Neutrophil (primary cell): ENCODE data around the gene COL18A1.

Experiments used
- H3K27ac ChIP-seq: fragments of 200-600 bp; sonication (generic); 2 replicates; pipeline ENCODE4 v1.5.1; 2016; ENCODE audit warnings: mild to moderate bottlenecking, moderate library complexity
- H3K27me3 ChIP-seq: fragments of 200-600 bp; sonication (generic); 2 replicates; pipeline ENCODE4 v1.6.0; 2016; ENCODE audit warnings: mild to moderate bottlenecking
- H3K36me3 ChIP-seq: fragments of 200-600 bp; sonication (generic); 2 replicates; pipeline ENCODE4 v1.5.1; 2017
- H3K4me1 ChIP-seq, 2 experiments: fragments of 200-600 bp in 1 of 2; sonication (generic) in 1 of 2; 1 replicate in 1 of 2; 2 replicates in 1 of 2; pipeline versions ENCODE4 v1.5.1 to v1.6.1; 2013 to 2016; ENCODE audit warnings: low read depth in 1 of 2, low read length in 1 of 2, mild to moderate bottlenecking in 1 of 2, moderate library complexity in 1 of 2; ENCODE audit not compliant: control insufficient read depth in 1 of 2, insufficient read depth in 1 of 2
- H3K4me3 ChIP-seq, 2 experiments: fragments of 200-600 bp in 1 of 2; sonication (generic) in 1 of 2; 1 replicate in 1 of 2; 2 replicates in 1 of 2; pipeline ENCODE4 v1.5.1; 2013 to 2016; ENCODE audit warnings: low read depth in 1 of 2, low read length in 1 of 2, mild to moderate bottlenecking in 1 of 2, moderate library complexity in 1 of 2
- H3K9me3 ChIP-seq: fragments of 200-600 bp; sonication (generic); 2 replicates; pipeline ENCODE4 v1.5.1; 2016
- TF ChIP-seq, protein P1 (sequence below): fragments of 200-600 bp; sonication (generic); IDR thresholded peaks from 2 replicates; pipeline ENCODE4 v1.5.1; 2016; ENCODE audit warnings: antibody characterized with exemption

COL18A1 gene

DNA sequence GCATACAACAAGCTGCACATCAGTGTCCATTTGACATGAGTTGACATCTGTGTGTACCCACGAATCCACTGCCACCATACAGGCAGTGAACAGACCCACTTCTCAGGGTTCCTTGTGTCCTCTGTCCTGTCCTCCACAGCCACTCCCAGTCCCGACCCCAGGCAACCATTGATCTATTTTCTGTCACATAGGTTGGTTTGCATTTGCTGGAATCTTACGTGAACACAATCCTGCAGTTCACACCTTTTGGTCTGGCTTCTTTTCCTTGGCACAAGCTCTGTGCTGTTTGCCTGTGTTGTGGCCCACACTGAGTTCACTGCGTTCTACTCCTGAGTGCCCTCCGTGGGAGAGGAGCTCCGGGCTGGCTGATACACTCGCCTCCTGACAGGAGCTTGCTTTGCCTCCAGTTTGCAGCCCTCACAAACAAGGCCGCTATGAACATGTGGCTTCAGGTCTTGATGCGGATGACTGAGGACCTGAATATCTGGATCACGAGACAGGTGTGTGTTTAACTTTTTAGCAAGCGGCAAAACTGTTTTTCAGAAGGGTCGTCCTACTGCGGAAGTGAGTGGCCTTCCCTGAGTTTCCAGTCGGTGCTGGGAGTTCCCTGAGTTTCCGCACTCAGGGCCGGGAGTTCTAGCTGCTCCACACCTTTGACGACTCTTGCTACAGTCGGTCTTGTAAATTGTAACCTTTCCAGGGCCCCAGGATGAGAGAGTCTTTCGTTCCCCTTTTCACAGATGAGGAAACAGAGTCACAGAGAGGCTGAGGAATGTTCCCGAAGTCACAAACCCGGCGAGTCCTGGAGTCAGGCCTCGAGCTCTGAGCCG is 13.0 kb upstream of the COL18A1 start:
- Histone ChIP-seq H3K4me3 (no peak overlapping the region), H3K27ac (no peak overlapping the region), H3K9me3 (no peaks in the 10 kb centered on the region), H3K36me3 (no peaks in the 10 kb centered on the region), H3K4me1 (no peaks in the 10 kb centered on the region), H3K27me3 (peaks cover 31% of the 10 kb centered on the region)
- TF ChIP-seq, protein P1, sequence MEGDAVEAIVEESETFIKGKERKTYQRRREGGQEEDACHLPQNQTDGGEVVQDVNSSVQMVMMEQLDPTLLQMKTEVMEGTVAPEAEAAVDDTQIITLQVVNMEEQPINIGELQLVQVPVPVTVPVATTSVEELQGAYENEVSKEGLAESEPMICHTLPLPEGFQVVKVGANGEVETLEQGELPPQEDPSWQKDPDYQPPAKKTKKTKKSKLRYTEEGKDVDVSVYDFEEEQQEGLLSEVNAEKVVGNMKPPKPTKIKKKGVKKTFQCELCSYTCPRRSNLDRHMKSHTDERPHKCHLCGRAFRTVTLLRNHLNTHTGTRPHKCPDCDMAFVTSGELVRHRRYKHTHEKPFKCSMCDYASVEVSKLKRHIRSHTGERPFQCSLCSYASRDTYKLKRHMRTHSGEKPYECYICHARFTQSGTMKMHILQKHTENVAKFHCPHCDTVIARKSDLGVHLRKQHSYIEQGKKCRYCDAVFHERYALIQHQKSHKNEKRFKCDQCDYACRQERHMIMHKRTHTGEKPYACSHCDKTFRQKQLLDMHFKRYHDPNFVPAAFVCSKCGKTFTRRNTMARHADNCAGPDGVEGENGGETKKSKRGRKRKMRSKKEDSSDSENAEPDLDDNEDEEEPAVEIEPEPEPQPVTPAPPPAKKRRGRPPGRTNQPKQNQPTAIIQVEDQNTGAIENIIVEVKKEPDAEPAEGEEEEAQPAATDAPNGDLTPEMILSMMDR = no peak

GRCh38 chr21:45392573-45392971 is 12.4 kb upstream of the COL18A1 start:
- no peaks in the 10 kb centered on the region for H3K36me3 ChIP-seq
- no peak overlapping the region for H3K27ac ChIP-seq
- TF ChIP-seq, protein P1 = no peak
- peaks cover 31% of the 10 kb centered on the region for H3K27me3 ChIP-seq
- no peak overlapping the region for H3K4me3 ChIP-seq
- H3K4me1 ChIP-seq = no peaks in the 10 kb centered on the region
- no peaks in the 10 kb centered on the region for H3K9me3 ChIP-seq

GRCh38 chr21:45393021-45393420 is 11.9 kb upstream of the COL18A1 start:
- TF ChIP-seq, protein P1 = no peak
- Histone ChIP-seq H3K27me3 (peaks cover 32% of the 10 kb centered on the region), H3K27ac (no peak overlapping the region), H3K4me3 (no peak overlapping the region), H3K36me3 (no peaks in the 10 kb centered on the region), H3K4me1 (no peaks in the 10 kb centered on the region), H3K9me3 (no peaks in the 10 kb centered on the region)

- Histone ChIP-seq H3K36me3 (no peaks in the 10 kb centered on the region), H3K27me3 (peaks cover 42% of the 10 kb centered on the region), H3K27ac (no peak overlapping the region), H3K9me3 (no peaks in the 10 kb centered on the region), H3K4me3 (no peak overlapping the region), H3K4me1 (no peaks in the 10 kb centered on the region)
- TF ChIP-seq, protein P1 = no peak
Measured at GRCh38 chr21:45393833-45394638, 10.9 kb upstream of the COL18A1 start.

GRCh38 chr21:45396620-45396995 is 8.4 kb upstream of the COL18A1 start:
- Histone ChIP-seq H3K27ac (no peak overlapping the region), H3K4me3 (no peak overlapping the region), H3K36me3 (no peaks in the 10 kb centered on the region), H3K27me3 (peaks cover 68% of the 10 kb centered on the region), H3K9me3 (no peaks in the 10 kb centered on the region), H3K4me1 (no peaks in the 10 kb centered on the region)
- TF ChIP-seq, protein P1 = no peak
